ENCODE results near the gene SGMS1.

SGMS1 gene

GRCh38 chr10:50332108-50332842 lies 291.5 kb downstream of the SGMS1 start:
- no peaks in the 10 kb centered on the region for H4K20me1 ChIP-seq (ENCODE audit: insufficient read depth)
- peaks cover 11% of the 10 kb centered on the region for H3K4me1 ChIP-seq (ENCODE audit: low read depth, poor library complexity, severe bottlenecking)

GRCh38 chr10:50331486-50331885 lies 292.3 kb downstream of the SGMS1 start:
- H3K4me1 ChIP-seq (ENCODE audit: low read depth, poor library complexity, severe bottlenecking): peaks cover 14% of the 10 kb centered on the region
- H3K27ac ChIP-seq: no peak overlapping the region
- no peaks in the 10 kb centered on the region for H3K36me3 ChIP-seq (ENCODE audit: insufficient read depth)
- TF ChIP-seq CTCF (conservative IDR thresholded peaks at IDR 0.05; ENCODE audit: low read depth, low read length): no peak
- H3K4me2 ChIP-seq: no peak overlapping the region
- H3K27me3 ChIP-seq (ENCODE audit: insufficient read depth, low read depth): no peaks in the 10 kb centered on the region
- no peaks in the 10 kb centered on the region for H4K20me1 ChIP-seq (ENCODE audit: insufficient read depth)
- no peaks in the 10 kb centered on the region for H3K79me2 ChIP-seq (ENCODE audit: insufficient read depth, low read depth)
- H3K4me3 ChIP-seq (IDR thresholded peaks at IDR 0.05; ENCODE audit: insufficient read depth, low read depth, low read length): no peak overlapping the region
- H3K9ac ChIP-seq: no peak overlapping the region
- H2AFZ ChIP-seq (ENCODE audit: low read depth): no peak overlapping the region

More at GRCh38 chr10:50332108-50332842, 291.5 kb downstream of the SGMS1 start:
- Histone ChIP-seq H3K4me2 (no peak overlapping the region), H3K9ac (no peak overlapping the region), H3K79me2 (ENCODE audit: insufficient read depth, low read depth) (no peaks in the 10 kb centered on the region), H3K27me3 (ENCODE audit: insufficient read depth, low read depth) (no peaks in the 10 kb centered on the region), H3K36me3 (ENCODE audit: insufficient read depth) (no peaks in the 10 kb centered on the region), H3K27ac (no peak overlapping the region), H2AFZ (ENCODE audit: low read depth) (no peak overlapping the region), H3K4me3 (IDR thresholded peaks at IDR 0.05; ENCODE audit: insufficient read depth, low read depth, low read length) (no peak overlapping the region)
- no peak for TF ChIP-seq CTCF (conservative IDR thresholded peaks at IDR 0.05; ENCODE audit: low read depth, low read length)

- no peak for TF ChIP-seq CTCF (conservative IDR thresholded peaks at IDR 0.05; ENCODE audit: low read depth, low read length)
- H2AFZ ChIP-seq (ENCODE audit: low read depth): no peak overlapping the region
- no peak overlapping the region; the same call in 1 of the 2 replicates for H3K4me2 ChIP-seq
- H3K36me3 ChIP-seq (ENCODE audit: insufficient read depth): no peaks in the 10 kb centered on the region
- no peak overlapping the region for H3K4me3 ChIP-seq (IDR thresholded peaks at IDR 0.05; ENCODE audit: insufficient read depth, low read depth, low read length)
- H3K27ac ChIP-seq: no peak overlapping the region
- H3K9ac ChIP-seq: no peak overlapping the region
- H4K20me1 ChIP-seq (ENCODE audit: insufficient read depth): no peaks in the 10 kb centered on the region
- H3K79me2 ChIP-seq (ENCODE audit: insufficient read depth, low read depth): no peaks in the 10 kb centered on the region
- H3K27me3 ChIP-seq (ENCODE audit: insufficient read depth, low read depth): no peaks in the 10 kb centered on the region
- H3K4me1 ChIP-seq (ENCODE audit: low read depth, poor library complexity, severe bottlenecking): peaks cover 36% of the 10 kb centered on the region
These were observed 296.7 kb downstream of the SGMS1 start for GRCh38 chr10:50326757-50327701.

- no peak overlapping the region for H3K27ac ChIP-seq
- H3K4me1 ChIP-seq (ENCODE audit: low read depth, poor library complexity, severe bottlenecking): peaks cover 36% of the 10 kb centered on the region
- TF ChIP-seq CTCF (conservative IDR thresholded peaks at IDR 0.05; ENCODE audit: low read depth, low read length): no peak
- H3K4me2 ChIP-seq: no peak overlapping the region
- no peak overlapping the region for H3K9ac ChIP-seq
- no peak overlapping the region for H3K4me3 ChIP-seq (IDR thresholded peaks at IDR 0.05; ENCODE audit: insufficient read depth, low read depth, low read length)
- no peak overlapping the region for H2AFZ ChIP-seq (ENCODE audit: low read depth)
- H3K79me2 ChIP-seq (ENCODE audit: insufficient read depth, low read depth): no peaks in the 10 kb centered on the region
- no peaks in the 10 kb centered on the region for H3K27me3 ChIP-seq (ENCODE audit: insufficient read depth, low read depth)
- H3K36me3 ChIP-seq (ENCODE audit: insufficient read depth): no peaks in the 10 kb centered on the region
- no peaks in the 10 kb centered on the region for H4K20me1 ChIP-seq (ENCODE audit: insufficient read depth)
These were observed 297.6 kb downstream of the SGMS1 start for GRCh38 chr10:50326172-50326555.

All from KMS-11 (cell line).